ENCODE data around the gene TAS2R40.

The TAS2R40 gene

GRCh38 chr7:143223784-143224183 lies 1.9 kb downstream of the TAS2R40 start:
- DNase-seq (ENCODE audit: low spot score) = no peak

GRCh38 chr7:143225047-143225446 lies 3.2 kb downstream of the TAS2R40 start:
- no peak for DNase-seq (ENCODE audit: low spot score)

GRCh38 chr7:143227806-143228205 lies 6.0 kb downstream of the TAS2R40 start:
- no peak for DNase-seq (ENCODE audit: low spot score)

- no peak for DNase-seq (ENCODE audit: low spot score)
Measured at GRCh38 chr7:143229054-143229790, 7.4 kb downstream of the TAS2R40 start.

- DNase-seq (ENCODE audit: low spot score) = no peak
Measured at GRCh38 chr7:143230602-143231457, 9.0 kb downstream of the TAS2R40 start.

- DNase-seq (ENCODE audit: low spot score) = no peak
Measured at GRCh38 chr7:143233816-143234532, 12.1 kb downstream of the TAS2R40 start.

- DNase-seq (ENCODE audit: low spot score) = no peak
Measured at GRCh38 chr7:143234533-143234875, 12.7 kb downstream of the TAS2R40 start.

- DNase-seq (ENCODE audit: low spot score) = no peak
Measured at GRCh38 chr7:143235561-143235960, 13.7 kb downstream of the TAS2R40 start.

- no peak for DNase-seq (ENCODE audit: low spot score)
Measured at GRCh38 chr7:143236408-143236990, 14.7 kb downstream of the TAS2R40 start.

GRCh38 chr7:143237366-143237765 lies 15.5 kb downstream of the TAS2R40 start:
- DNase-seq (ENCODE audit: low spot score) = no peak

- no peak for DNase-seq (ENCODE audit: low spot score)
Measured at GRCh38 chr7:143238289-143238980, 16.6 kb downstream of the TAS2R40 start.

- no peak for DNase-seq (ENCODE audit: low spot score)
Measured at GRCh38 chr7:143239813-143240212, 18.0 kb downstream of the TAS2R40 start.

- DNase-seq (ENCODE audit: low spot score) = peak; percentile 87
Measured at GRCh38 chr7:143240291-143241168, 18.7 kb downstream of the TAS2R40 start.

- no peak for DNase-seq (ENCODE audit: low spot score)
Measured at GRCh38 chr7:143242306-143242705, 20.5 kb downstream of the TAS2R40 start.

- DNase-seq (ENCODE audit: low spot score) = no peak
Measured at GRCh38 chr7:143243111-143243510, 21.3 kb downstream of the TAS2R40 start.

GRCh38 chr7:143243614-143244013 lies 21.8 kb downstream of the TAS2R40 start:
- DNase-seq (ENCODE audit: low spot score) = no peak

- DNase-seq (ENCODE audit: low spot score) = no peak
Measured at GRCh38 chr7:143244321-143244720, 22.5 kb downstream of the TAS2R40 start.

- DNase-seq (ENCODE audit: low spot score) = peak; percentile 41
Measured at GRCh38 chr7:143245123-143245522, 23.3 kb downstream of the TAS2R40 start.

- no peak for DNase-seq (ENCODE audit: low spot score)
Measured at GRCh38 chr7:143247372-143247771, 25.5 kb downstream of the TAS2R40 start.

GRCh38 chr7:143248761-143249354 lies 27.0 kb downstream of the TAS2R40 start:
- DNase-seq (ENCODE audit: low spot score) = no peak

Measured in RKO (cell line).